GM23338 (cell line): ENCODE data around the gene H2AZ1. TPM values are rescaled to one million over a fixed set of nuclear protein-coding genes. Genes with fewer than 3 reads are reported as not detected.

Experiments
- ATAC-seq: fragments of 200-7000 bp; cut with Tn5 transposase; 3 replicates; pipeline ENCODE4 v1.9.1; 2020
- DNase-seq: peaks from one replicate; pipeline ENCODE4 v3.0.0-alpha.2; 2015; ENCODE audit warnings: low spot score
- H2AFZ ChIP-seq: fragments of 200-600 bp; sonication (generic); 2 replicates; pipeline ENCODE4 v1.8.0; 2016; ENCODE audit warnings: antibody characterized with exemption, mild to moderate bottlenecking, moderate library complexity
- H3F3A ChIP-seq: fragments of 200-600 bp; sonication (generic); replicated peaks from 2 replicates; pipeline ENCODE4 v1.8.0; 2017; ENCODE audit warnings: antibody characterized with exemption, mixed run types, low read depth
- H3K27ac ChIP-seq: fragments of 200-600 bp; sonication (generic); 2 replicates; pipeline ENCODE4 v1.6.1; 2016; ENCODE audit warnings: low read depth
- H3K27me3 ChIP-seq: fragments of 200-600 bp; sonication (generic); 2 replicates; pipeline ENCODE4 v1.8.0; 2016; ENCODE audit warnings: mild to moderate bottlenecking, mixed run types, moderate library complexity; ENCODE audit not compliant: insufficient read depth
- H3K36me3 ChIP-seq: fragments of 200-600 bp; sonication (generic); 2 replicates; pipeline ENCODE4 v1.8.0; 2016; ENCODE audit warnings: mild to moderate bottlenecking; ENCODE audit not compliant: insufficient read depth
- H3K4me1 ChIP-seq: fragments of 200-600 bp; sonication (generic); 2 replicates; pipeline ENCODE4 v1.8.0; 2016; ENCODE audit warnings: mild to moderate bottlenecking, moderate library complexity; ENCODE audit not compliant: insufficient read depth
- H3K4me2 ChIP-seq: fragments of 200-600 bp; sonication (generic); 2 replicates; pipeline ENCODE4 v1.7.1; 2017; ENCODE audit warnings: mixed run types
- H3K4me3 ChIP-seq: fragments of 200-600 bp; sonication (generic); 2 replicates; pipeline ENCODE4 v1.6.1; 2016; ENCODE audit warnings: mixed run types
- H3K79me2 ChIP-seq: fragments of 200-600 bp; sonication (generic); replicated peaks from 2 replicates; pipeline ENCODE4 v1.8.0; 2017; ENCODE audit warnings: mild to moderate bottlenecking; ENCODE audit not compliant: insufficient read depth
- H3K9me2 ChIP-seq: fragments of 200-600 bp; sonication (generic); 2 replicates; pipeline ENCODE4 v1.8.0; 2017; ENCODE audit not compliant: insufficient read depth
- H4K20me1 ChIP-seq: fragments of 200-600 bp; sonication (generic); replicated peaks from 2 replicates; pipeline ENCODE4 v1.8.0; 2017; ENCODE audit warnings: mild to moderate bottlenecking; ENCODE audit not compliant: insufficient read depth
- H3K27ac Mint-ChIP-seq: 2 replicates; pipeline ENCODE4 v1.8.0; 2020; ENCODE audit warnings: inconsistent platforms, mild to moderate bottlenecking, moderate library complexity, mixed read lengths
- H3K27me3 Mint-ChIP-seq: 3 replicates; pipeline ENCODE4 v1.8.0; 2022; ENCODE audit warnings: low read depth, mild to moderate bottlenecking, moderate library complexity, mixed read lengths, inconsistent platforms; ENCODE audit not compliant: insufficient read depth, poor library complexity
- H3K36me3 Mint-ChIP-seq: 3 replicates; pipeline ENCODE4 v1.8.0; 2021; ENCODE audit warnings: low read depth, mild to moderate bottlenecking, inconsistent platforms, moderate library complexity, mixed read lengths
- H3K4me1 Mint-ChIP-seq: 3 replicates; pipeline ENCODE4 v1.8.0; 2020; ENCODE audit warnings: mild to moderate bottlenecking, inconsistent platforms, mixed read lengths
- H3K4me3 Mint-ChIP-seq: 3 replicates; pipeline ENCODE4 v1.8.0; 2021; ENCODE audit warnings: moderate library complexity, mild to moderate bottlenecking, inconsistent platforms, mixed read lengths
- H3K9me3 Mint-ChIP-seq: 3 replicates; pipeline ENCODE4 v1.8.0; 2020; ENCODE audit warnings: moderate library complexity, mild to moderate bottlenecking, inconsistent platforms, mixed read lengths
- CTCF ChIP-seq, 2 experiments: fragments of 200-600 bp in 1 of 2; sonication (generic) in 1 of 2; conservative IDR thresholded peaks; 2 replicates each; pipeline versions ENCODE4 v1.5.1 to v1.6.1; 2016 to 2017; ENCODE audit warnings: antibody characterized with exemption in 2 of 2, low read depth in 2 of 2, mild to moderate bottlenecking in 2 of 2, moderate library complexity in 1 of 2
- EZH2phosphoT487 ChIP-seq: fragments of 200-600 bp; sonication (generic); IDR thresholded peaks from one replicate; pipeline ENCODE4 v1.8.1; 2018; ENCODE audit warnings: antibody characterized with exemption; ENCODE audit not compliant: unreplicated experiment
- JUNB ChIP-seq: IDR thresholded peaks from one replicate; pipeline ENCODE4 v1.6.1; 2016; ENCODE audit warnings: antibody characterized with exemption; ENCODE audit not compliant: unreplicated experiment
- REST ChIP-seq: IDR thresholded peaks from one replicate; pipeline ENCODE4 v1.6.1; 2018; ENCODE audit warnings: antibody characterized with exemption; ENCODE audit not compliant: unreplicated experiment
- ZNF114 ChIP-seq: fragments of 250-450 bp; sonication (Bioruptor Pico); IDR thresholded peaks from 2 replicates; pipeline ENCODE4 v1.5.0; 2020; ENCODE audit warnings: mild to moderate bottlenecking, moderate library complexity
- ZNF462 ChIP-seq: fragments of 250-450 bp; sonication (Bioruptor Pico); IDR thresholded peaks from 2 replicates; pipeline ENCODE4 v1.5.0; 2020; ENCODE audit warnings: mild to moderate bottlenecking, moderate library complexity
- polyA plus RNA-seq: library from polyadenylated mRNA; unstranded; fragments of >200 nt; fragmentation: Nextera tagmentation; extraction: Ambion mirVana; gene quantifications from 2 replicates; pipeline ENCODE4 v1.2.1, GENCODE V29; 2016
- total RNA-seq: library from RNA; depleted of rRNA; stranded (reverse); fragments of >200 nt; shearing (Covaris generic); gene quantifications from 2 replicates; pipeline ENCODE4 v1.2.3, GENCODE V29; 2014

Gene H2AZ1
- total and polyA plus RNA-seq, 2 experiments from 2014 or later = 585 to 1,933 TPM

GRCh38 chr4:99965173-99965572 is 15.1 kb upstream of the H2AZ1 start:
- TF ChIP-seq JUNB (no peak), CTCF (conservative IDR thresholded peaks at IDR 0.05; ENCODE audit: low read depth in 2 of 2) (no peak), EZH2phosphoT487 (no peak), REST (no peak), ZNF114 (CRISPR knock-in tag) (no peak), ZNF462 (no peak)
- Mint-ChIP-seq H3K27ac (no peak overlapping the region), H3K4me3 (no peak overlapping the region)

More at GRCh38 chr4:99965173-99965572, 15.1 kb upstream of the H2AZ1 start:
- H2AFZ ChIP-seq = no peak overlapping the region
- no peak for ATAC-seq
- no peaks in the 10 kb centered on the region for H4K20me1 ChIP-seq
- no peaks in the 10 kb centered on the region for H3K9me3 Mint-ChIP-seq
- no peaks in the 10 kb centered on the region for H3K4me1 ChIP-seq
- no peaks in the 10 kb centered on the region for H3K27me3 ChIP-seq
- H3K36me3 ChIP-seq = no peaks in the 10 kb centered on the region
- no peaks in the 10 kb centered on the region for H3K79me2 ChIP-seq
- H3K9me2 ChIP-seq = no peaks in the 10 kb centered on the region
- no peak for DNase-seq
- H3K4me1 Mint-ChIP-seq = no peaks in the 10 kb centered on the region; the same call in 2 of the 3 replicates
- H3F3A ChIP-seq = no peaks in the 10 kb centered on the region
- H3K27ac ChIP-seq = no peak overlapping the region
- H3K4me2 ChIP-seq = no peak overlapping the region
- no peaks in the 10 kb centered on the region for H3K36me3 Mint-ChIP-seq
- H3K4me3 ChIP-seq = no peak overlapping the region
- peaks cover 2% of the 10 kb centered on the region for H3K27me3 Mint-ChIP-seq
